Suppressor macrophage treated with lipopolysaccharide for 4 hours (primary cell): ENCODE data around the gene DNM1L.
"Not testable (repeated sequence)": the region's sequence is repeated elsewhere in the genome, so short reads cannot be mapped to it uniquely, and the experiment has no call there.

Experiments used
- DNase-seq: peaks from one replicate; pipeline ENCODE4 v3.0.0-alpha.2; 2020

Gene DNM1L

DNA sequence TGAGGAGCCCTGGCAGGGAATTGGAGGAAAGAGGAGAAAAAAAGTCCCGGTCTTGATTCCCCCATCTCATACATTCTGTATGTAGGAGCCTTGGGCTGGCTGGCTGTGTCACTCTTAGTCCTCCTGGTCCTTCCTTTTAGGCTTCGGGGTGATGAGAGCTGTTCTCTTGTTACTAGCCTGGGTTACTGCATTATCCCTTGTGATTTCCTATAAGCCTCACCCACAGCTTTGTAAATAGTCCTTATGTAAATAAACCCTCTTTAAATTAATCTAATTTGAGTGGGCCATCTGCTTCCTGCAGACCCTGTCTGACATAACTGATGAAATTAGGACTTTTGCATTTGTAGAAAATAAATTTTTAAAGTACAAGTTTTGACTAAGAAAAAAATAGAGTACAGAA lies 19.2 kb downstream of the DNM1L start:
- no peak for DNase-seq

GRCh38 chr12:32699437-32699836 lies 20.3 kb downstream of the DNM1L start:
- not testable (repeated sequence) for DNase-seq

DNA sequence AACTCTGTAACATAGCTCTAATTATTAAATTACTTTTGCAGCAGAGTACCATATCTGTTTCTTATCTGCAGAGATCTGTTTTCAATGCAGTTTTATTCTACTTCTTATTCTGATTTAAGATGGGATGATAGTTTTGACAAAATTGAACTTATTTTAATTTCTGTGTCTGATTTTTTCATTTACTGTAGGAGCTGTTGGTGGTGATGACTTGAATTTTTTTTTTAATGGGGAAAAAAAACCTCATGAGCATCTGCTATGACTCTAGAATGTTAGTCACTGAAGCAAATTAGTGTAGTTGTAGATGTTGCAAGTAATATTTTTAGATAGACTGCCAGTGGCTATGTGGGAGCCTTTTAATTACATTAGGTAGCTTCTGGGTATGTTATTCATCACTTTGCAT lies 23.4 kb downstream of the DNM1L start:
- DNase-seq, result no peak

DNA sequence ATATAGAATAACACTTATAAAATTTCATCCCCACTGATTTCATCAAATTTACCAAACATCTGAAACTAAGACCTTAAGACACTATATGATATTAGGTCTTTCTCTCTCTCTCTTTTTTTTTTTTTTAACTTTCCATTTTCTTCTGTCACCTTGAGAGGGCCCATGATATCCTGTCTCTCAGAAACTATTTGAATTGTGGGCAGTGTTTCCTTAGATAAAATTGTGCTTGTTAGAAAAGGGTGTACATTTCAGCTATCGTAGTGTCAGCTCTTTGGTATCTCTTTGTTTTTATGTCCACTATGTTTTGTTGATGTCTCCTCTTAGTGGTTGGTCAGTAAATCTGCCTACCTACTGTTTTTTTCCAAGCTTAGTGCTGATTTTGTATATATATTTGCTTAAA lies 23.8 kb downstream of the DNM1L start:
- no peak for DNase-seq

- DNase-seq, result no peak
Measured at GRCh38 chr12:32705783-32706182, 26.7 kb downstream of the DNM1L start.

DNA sequence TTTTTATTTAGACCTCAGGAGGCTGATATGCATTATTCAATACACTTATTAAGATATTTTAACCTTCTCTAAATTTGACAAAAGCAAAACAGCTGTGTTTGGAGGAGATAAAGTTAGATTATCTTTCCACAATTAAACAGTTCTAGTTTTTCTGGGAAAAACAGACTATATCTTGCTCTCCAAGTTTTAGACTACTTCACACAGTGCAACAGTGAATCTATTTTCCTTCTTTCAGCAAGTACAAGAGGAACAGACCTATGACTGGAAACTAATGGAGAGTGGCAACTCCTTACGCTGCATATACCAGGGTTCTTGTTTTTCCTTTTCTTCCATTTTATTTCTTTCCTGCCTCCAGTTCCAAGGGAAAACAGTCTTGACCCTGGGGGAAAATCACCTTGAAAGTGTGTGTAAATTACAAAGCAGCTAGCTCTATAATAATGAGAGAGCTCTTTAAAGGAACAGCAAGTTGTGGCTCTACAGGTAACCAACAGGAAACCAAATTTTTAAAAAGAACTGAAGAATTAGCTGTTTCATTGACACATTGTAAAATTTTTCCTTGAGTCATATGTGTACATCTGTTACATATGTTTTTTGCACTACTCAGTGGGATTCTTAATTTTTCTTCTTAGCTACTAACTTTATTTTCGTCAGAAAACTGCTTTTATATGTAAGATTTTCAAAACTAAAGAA lies 27.4 kb downstream of the DNM1L start:
- no peak for DNase-seq

DNA sequence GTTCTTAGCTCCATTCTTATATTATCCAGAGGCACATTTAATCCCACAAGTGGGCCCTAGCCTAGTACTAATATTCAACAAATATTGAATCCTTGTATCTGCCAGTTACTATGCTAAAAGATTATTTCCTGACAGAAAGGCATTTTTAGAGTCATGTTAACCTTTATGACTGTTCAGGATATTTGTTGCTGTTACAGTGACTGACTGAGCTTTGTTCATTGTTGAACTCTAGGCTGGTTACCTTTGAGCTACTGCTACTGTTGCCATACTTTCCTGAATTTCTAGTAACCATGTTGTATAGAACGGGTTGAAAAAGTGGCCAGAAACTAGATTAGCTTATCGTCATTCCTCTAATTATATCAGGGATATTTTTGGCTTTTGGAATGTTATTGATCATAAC lies 29.8 kb downstream of the DNM1L start:
- no peak for DNase-seq

DNA sequence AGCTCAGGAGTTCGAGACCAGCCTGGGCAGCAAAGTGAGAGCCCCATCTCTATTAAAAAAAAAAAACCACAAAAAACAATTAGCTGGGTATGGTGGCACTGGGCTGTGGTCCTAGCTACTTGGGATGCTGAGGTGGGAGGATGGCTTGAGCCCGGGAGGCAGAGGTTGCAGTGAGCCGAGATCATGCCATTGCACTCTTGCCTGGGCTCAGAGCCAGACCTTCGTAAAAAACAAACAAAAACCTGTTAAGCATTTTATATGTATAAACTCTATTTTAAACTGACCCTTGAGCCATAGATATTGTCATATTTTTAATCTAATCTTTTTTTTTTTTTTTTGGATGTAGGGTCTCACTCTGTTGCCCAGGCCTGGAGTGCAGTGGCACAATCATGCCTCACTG lies 35.7 kb downstream of the DNM1L start:
- no peak for DNase-seq

GRCh38 chr12:32718926-32719325 lies 39.8 kb downstream of the DNM1L start:
- DNase-seq, result no peak

DNA sequence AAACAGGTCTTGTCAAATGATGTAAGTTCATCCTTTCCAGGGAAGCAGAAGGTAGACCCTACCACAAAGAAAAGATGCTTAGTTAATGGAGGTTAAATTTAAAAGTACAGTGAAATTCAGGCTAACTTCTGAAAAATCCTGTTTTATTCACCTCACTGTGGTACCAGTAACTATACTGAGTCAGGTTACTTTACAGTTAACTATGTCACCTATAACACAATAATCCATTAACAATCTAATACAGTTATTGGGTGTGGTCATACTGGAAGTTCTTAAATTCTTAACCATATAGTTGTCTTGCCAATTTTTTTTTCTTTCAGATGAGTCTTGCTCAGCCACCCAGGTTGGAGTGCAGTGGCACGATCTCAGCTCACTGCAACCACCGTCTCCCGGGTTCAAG lies 46.2 kb downstream of the DNM1L start:
- DNase-seq, result not testable (repeated sequence)

DNA sequence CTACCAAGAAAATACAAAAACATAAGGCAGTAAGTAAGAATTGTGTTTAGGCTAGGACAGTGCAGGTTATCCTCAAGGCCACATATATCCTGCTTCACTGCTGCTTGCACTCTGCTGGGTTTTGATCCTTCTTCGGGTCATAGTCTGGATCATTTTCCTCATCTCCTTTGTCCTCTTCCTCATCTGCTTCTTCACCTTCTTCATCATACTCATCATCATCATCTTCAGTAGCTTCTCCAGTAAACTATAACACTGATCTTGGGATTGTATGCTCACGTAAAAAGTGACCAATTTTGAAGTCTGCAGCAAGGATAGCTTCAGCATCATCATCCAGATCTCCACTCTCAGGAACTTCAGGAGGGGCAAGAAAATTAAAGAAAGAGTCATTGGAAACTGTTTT lies 47.2 kb downstream of the DNM1L start:
- no peak for DNase-seq

GRCh38 chr12:32727237-32727636 lies 48.1 kb downstream of the DNM1L start:
- no peak for DNase-seq

- no peak for DNase-seq
Measured at GRCh38 chr12:32734952-32735351, 55.9 kb downstream of the DNM1L start.

DNA sequence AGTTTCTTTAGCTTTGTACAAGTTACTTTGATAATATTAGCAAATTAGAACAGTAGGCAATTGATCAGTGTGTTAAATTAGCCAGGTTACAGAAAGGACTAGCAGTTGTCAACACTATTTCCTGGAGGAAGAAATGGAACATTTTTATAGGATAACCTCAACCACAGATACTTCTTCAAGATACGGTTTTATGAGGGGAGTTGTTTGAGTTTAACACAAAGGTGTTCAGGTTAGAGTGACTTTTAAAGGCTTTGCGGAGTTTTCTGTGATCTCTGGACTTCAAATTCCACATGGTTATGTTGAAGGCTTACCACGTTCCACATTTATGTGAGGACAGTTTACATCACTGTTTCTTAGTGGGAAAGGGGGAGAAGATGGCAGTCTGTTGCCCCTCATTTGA lies 57.3 kb downstream of the DNM1L start:
- no peak for DNase-seq

GRCh38 chr12:32737715-32738114 lies 58.6 kb downstream of the DNM1L start:
- no peak for DNase-seq

DNA sequence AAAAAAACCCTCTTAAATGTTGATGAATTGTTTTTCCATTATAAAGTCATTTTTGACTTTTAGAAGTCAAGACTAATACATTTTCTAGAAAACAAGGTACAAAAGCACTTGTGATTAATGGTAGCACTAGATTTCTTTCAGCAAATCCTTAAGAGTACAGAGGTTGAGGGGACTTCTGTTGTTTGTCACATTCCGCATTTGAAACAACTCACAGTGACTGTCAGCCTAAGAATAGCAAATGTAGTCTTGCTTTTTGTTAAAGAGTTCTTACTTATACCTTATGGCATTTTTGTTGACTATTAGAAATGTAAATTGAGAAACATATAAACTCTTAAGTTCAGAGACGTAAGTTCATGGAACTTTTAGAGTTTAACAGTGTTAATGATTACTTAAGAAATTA lies 60.2 kb downstream of the DNM1L start:
- DNase-seq, result no peak

GRCh38 chr12:32742133-32742532 lies 63.0 kb downstream of the DNM1L start:
- DNase-seq, result no peak

DNA sequence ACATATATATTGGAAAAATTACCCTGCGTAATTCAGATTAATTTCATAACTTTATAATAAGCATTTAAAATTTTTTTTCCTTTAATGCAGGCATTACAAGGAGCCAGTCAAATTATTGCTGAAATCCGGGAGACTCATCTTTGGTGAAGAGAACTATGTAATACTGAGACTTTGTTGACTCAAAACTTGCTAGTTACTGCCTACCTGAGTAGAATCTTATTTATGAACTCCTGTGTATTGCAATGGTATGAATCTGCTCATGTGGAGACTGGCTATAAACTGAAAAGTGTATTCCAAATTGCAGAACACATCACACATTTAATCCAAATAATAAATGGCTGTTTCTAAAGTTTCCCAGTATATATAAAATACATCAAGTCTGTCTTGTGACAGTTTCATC lies 64.2 kb downstream of the DNM1L start:
- no peak for DNase-seq

DNA sequence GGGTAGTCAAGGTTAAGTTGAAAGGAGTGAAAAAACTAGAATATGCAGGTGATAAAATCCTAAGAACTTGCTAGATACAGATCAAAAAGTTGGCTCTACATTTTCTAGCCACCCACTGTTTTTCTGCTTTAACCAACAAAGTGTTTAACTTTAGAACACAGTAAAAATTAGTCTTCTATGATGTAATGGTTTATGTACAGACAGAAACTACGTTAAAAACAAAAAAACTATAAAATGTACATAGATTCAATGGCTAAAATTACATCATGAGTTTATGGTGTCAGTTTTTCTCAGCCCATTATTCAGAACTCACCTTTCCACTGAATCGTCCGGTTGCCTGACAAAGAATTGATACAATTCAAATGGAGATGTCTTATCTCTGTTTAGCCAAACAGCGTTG lies 74.5 kb downstream of the DNM1L start:
- no peak for DNase-seq

- DNase-seq, result peak; percentile 22
Measured at GRCh38 chr12:32754111-32754510, 75.0 kb downstream of the DNM1L start.

DNA sequence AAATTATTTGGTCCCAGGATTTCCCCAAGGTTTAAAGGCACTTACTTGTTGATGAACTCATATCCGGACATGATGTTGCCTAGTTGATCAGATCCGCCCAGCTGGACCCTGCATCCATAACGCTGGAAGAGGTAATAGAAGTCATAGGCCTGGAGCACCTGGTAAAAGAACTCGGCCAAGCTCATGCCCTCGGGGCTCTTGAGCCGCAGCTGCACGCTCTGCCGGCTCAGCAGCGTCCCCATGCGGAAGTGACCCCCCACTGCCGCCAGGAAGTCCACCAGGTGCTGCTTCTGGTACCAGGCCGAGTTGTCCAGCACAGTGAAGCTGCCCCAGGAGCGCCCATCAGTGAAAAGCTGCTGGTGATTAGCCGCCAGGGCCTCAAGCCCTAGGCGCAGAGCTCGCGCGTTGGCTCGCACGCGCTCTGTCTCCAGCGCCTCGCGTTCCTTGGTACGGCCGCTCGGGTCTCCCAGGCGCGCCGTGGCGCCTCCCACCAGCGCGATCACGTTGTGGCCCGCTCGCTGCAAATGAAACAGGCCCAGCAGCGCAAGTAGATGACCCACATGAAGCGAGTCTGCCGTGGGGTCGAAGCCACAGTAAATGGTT lies 76.1 kb downstream of the DNM1L start:
- DNase-seq, result peak; percentile 66

DNA sequence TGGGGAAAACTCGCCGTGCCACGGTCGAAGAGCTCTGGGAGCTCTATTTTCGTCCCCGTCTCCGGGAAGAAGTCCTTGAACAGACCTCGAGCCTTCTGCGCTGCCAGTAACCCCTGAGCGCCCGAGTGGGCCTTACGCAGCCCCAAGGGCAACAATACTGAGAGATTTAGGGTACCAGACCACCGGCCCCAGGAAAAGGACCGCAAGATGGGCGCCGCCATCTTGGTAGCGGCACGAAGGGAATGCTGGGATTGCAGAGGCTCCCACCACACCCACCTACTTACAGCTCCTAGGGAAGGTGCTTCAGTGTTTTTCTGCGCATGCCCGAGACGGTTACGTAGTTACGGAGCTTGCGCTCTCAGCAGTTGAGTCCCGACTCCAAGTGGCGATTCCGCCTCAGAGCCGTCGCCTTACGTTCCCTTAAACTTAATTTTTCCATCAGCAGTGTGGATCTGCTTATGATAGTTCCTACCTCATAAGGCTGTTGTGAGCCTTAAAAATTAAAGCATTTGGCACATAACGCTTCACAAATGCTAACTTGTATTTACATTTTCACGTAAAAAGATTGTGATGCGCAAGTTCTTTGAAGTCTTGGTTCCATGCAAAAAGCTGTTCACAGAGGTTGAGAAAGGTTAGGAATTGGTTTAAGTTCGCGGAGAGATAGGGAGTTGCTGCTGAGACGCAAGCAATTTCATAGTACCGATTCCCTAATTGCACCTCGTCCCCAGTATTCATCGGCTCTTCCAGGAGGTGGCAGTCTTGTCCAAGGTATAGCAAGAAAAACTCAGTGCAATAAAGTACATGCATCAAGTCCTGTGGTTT lies 76.8 kb downstream of the DNM1L start, which contains the start of gene YARS2:
YARS2 (minus strand) TSS at position 244 of the 822 bp plus-strand sequence; CDS start at position 221, 23 bp downstream.
- peak; percentile 99 for DNase-seq

GRCh38 chr12:32756476-32757066 lies 77.5 kb downstream of the DNM1L start:
- no peak for DNase-seq

DNA sequence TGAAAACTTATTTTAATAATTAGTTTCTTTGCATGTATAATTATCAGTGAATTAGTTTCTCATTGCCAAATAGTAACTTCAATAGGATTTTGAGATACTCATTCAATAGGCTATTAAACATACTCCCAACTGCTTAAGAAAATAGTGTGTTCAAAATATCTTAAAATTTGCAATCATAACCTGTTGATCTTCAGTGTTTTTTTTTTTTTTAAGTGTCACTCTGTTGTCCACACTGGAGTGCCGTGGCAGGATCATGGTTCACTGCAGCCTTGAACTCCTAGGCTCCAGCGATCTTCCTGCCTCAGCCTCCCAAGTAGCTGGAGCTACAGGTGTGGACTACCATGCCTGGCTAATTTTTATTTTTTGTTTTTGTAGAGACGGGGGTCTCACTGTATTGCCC lies 78.1 kb downstream of the DNM1L start:
- DNase-seq, result no peak
